Stomach (tissue), 4 donors: ENCODE results near the gene TNP1.

ENCODE experiments used
- CTCF ChIP-seq, 7 experiments: fragments of 450-650 bp in 4 of 7; fragments of 200-600 bp in 3 of 7; sonication (generic) in 3 of 7; IDR thresholded peaks; one replicate each; pipeline ENCODE4 v1.5.1; 2016 to 2019; ENCODE audit warnings: antibody characterized with exemption in 7 of 7, control low read depth in 2 of 7, mild to moderate bottlenecking in 1 of 7
- EP300 ChIP-seq: sonication (generic); formaldehyde crosslinking; IDR thresholded peaks from one replicate; pipeline ENCODE4 v1.6.1; 2017; ENCODE audit warnings: antibody characterized with exemption
- POLR2A ChIP-seq, 4 donors: fragments of 450-650 bp; IDR thresholded peaks; one replicate each; pipeline ENCODE4 v1.6.1; 2016; ENCODE audit warnings: antibody characterized with exemption in 4 of 4, control low read depth in 2 of 4, mild to moderate bottlenecking in 1 of 4, moderate library complexity in 1 of 4
- POLR2AphosphoS5 ChIP-seq, 3 donors: sonication (generic); formaldehyde crosslinking; IDR thresholded peaks; one replicate each; pipeline ENCODE4 v1.6.1; 2016; ENCODE audit warnings: antibody characterized with exemption in 3 of 3

- no peak for TF ChIP-seq CTCF (IDR thresholded peaks at IDR 0.05)
- TF ChIP-seq EP300: no peak
- TF ChIP-seq POLR2A (IDR thresholded peaks at IDR 0.05): no peak
- TF ChIP-seq POLR2AphosphoS5 (IDR thresholded peaks at IDR 0.05): no peak
Measured at GRCh38 chr2:216856406-216857065, 3.3 kb downstream of the TNP1 start.
